ENCODE measurements around the gene DAAM1.

GRCh38 chr14:59241121-59241520 is 52.7 kb downstream of the DAAM1 start:
- no peak for TF ChIP-seq POLR2AphosphoS5 (IDR thresholded peaks at IDR 0.05; ENCODE audit: insufficient read depth in 1 of 2, low read depth in 1 of 2)
- no peak for TF ChIP-seq POLR2A (IDR thresholded peaks at IDR 0.05)
- no peak for TF ChIP-seq CTCF (IDR thresholded peaks at IDR 0.05)
